Measurements from ENCODE around the gene MRPL24.

Gene MRPL24

GRCh38 chr1:156690675-156691036 is 50.2 kb downstream of the MRPL24 start:
- DNase-seq, result no peak

GRCh38 chr1:156689953-156690674 is 50.8 kb downstream of the MRPL24 start:
- no peak for DNase-seq

- peak; percentile 82 for DNase-seq
Measured at GRCh38 chr1:156689035-156689952, 51.6 kb downstream of the MRPL24 start.

All from DMS153 (cell line).